COLO668 (cell line): ENCODE measurements around the gene LRRFIP1.

Experiments used
- DNase-seq: peaks from one replicate; lab custom pipeline; 2025; ENCODE audit not compliant: unreplicated experiment; lab: John Stamatoyannopoulos, UW

LRRFIP1 gene

GRCh38 chr2:237616734-237617586, 10.4 kb upstream of the LRRFIP1 start:
- DNase-seq, result no peak

DNA sequence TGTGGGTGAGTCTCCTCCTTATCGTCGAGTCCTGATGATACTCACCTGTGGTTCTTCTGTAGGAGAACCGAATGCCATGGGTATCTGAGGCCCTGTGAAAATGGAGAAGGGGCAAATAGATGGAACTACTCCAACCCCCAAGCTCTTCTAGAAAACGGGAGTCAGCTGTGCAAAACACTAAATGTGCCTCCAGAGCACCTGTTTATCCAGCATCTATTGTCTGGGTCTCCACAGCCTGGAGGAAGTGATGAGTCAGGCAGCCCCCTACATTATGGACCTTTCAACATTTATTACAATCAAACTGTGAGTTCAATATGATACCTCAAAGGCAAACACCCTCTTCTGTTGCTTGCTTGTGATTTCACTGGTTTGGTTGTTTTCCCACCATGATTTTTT, 9.8 kb upstream of the LRRFIP1 start:
- peak; percentile 27 for DNase-seq

GRCh38 chr2:237618449-237618848, 8.9 kb upstream of the LRRFIP1 start:
- DNase-seq, result no peak

- DNase-seq, result no peak
These were observed 3.7 kb upstream of the LRRFIP1 start for GRCh38 chr2:237623428-237624403.

GRCh38 chr2:237624565-237624964, 2.8 kb upstream of the LRRFIP1 start:
- no peak for DNase-seq

- no peak for DNase-seq
These were observed 2.1 kb upstream of the LRRFIP1 start for GRCh38 chr2:237625216-237625705.

- DNase-seq, result peak; percentile 61
These were observed 1.6 kb upstream of the LRRFIP1 start for GRCh38 chr2:237625777-237626176.

DNA sequence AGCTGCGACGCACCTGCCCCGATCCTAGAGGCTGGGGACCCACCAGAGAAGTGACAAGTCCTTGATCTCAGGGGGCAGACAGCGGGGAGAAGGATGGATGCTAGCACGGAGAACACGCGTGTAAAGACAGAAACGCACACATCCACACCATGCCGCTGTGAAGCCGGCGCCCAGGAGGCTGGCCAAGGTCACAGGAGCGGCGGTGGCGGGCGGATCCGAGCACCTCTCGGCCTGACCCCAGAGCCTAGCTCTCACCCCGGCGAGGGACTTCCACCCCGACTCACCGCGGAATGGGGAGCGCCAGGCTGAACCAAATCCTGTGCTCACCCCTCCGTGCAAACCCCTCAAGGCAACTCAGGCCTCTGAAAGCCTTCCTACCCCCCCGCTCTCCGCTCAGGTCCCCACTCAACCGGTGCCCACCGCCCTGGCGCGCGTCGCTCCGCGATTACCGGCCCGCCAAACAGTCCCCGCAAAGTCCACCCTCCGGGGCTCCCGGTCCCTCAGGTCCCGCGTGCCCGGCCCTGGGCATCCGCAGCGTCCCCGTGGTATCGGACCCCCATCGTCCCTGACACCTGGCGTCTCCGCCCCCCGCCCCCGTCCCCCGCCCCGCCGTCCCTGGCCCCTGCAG, 460 bp upstream of the LRRFIP1 start:
- DNase-seq, result no peak

DNA sequence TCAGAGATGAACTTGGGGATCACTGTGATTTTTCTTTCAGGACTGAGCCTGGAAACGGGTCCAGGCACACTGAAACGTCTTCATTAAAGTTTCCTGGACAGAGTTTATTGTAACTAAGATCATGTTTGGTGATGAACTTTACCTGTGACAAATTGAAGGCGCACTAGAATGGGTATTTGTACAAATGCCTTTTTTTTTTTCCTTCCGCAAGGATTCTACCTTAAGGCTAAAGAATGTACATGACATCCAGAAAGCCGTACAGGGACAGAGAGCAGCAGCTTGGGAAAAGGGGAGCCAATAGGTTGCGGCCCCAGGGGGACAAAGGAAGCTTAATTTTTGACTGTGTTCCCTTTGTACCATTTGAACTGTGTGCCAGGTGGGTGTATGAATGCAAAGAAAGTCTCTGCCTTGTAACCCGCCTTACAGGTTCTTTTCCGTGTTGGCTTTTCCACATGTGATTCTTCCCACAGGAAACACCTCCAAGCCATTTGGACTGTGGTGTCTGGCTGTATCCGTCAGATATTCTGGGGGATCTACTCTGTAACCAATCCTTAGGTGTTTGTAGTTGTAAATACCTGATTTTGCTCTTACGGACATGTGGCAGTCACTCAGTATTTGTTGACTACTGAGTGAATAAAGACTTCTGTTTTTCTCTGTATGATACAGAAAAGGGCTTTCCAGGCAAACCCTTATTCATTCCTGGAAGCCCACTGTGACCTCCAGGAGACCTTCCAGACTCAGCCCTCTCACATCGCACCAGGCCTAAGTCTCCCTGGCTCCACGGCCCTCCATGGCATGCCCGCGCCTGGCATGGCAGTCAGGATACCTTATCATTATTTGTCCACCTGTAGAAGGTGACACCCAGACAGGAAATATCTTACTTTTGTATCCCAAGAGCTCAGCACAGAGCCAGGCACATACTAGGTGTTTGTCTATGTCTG, 1.1 kb downstream of the LRRFIP1 start:
- peak; percentile 17 for DNase-seq

DNA sequence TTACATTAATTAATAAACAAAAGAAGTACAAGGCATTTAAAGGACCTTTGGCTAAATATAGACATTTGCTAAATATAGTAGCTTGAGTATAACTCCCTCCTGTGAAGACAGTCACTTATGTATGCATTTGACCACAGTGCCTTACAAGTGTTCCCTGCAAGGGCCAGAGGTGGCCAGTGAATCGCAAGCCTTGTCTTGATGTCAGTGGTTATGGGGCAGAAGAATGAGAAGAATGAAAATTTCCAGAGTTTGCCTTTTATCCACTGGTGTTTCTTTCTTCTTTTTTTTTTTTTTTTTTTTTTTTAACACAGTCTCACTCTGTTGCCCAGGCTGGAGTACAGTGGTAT, 1.8 kb downstream of the LRRFIP1 start:
- DNase-seq, result no peak

DNA sequence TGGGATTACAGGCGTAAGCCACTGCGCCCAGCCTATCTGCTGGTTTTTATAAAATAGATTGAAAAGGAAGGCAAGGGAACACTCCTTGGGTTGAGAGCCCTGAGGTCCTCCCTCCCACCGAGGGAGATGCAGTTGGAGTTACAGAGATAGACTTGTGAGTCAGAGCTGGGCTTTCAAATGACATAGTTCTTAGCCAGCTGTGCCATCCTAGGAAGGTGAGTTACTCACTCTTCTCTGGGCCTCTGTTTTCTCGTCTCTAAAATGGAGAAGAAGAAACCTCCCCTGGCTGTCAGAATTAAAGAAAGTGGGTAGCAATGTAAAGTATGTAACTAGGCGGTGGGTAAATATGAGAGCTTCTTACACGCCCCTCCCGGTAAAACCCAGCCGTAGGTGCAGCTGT, 2.4 kb downstream of the LRRFIP1 start:
- DNase-seq, result no peak

GRCh38 chr2:237630216-237631000, 3.0 kb downstream of the LRRFIP1 start:
- peak; percentile 11 for DNase-seq

DNA sequence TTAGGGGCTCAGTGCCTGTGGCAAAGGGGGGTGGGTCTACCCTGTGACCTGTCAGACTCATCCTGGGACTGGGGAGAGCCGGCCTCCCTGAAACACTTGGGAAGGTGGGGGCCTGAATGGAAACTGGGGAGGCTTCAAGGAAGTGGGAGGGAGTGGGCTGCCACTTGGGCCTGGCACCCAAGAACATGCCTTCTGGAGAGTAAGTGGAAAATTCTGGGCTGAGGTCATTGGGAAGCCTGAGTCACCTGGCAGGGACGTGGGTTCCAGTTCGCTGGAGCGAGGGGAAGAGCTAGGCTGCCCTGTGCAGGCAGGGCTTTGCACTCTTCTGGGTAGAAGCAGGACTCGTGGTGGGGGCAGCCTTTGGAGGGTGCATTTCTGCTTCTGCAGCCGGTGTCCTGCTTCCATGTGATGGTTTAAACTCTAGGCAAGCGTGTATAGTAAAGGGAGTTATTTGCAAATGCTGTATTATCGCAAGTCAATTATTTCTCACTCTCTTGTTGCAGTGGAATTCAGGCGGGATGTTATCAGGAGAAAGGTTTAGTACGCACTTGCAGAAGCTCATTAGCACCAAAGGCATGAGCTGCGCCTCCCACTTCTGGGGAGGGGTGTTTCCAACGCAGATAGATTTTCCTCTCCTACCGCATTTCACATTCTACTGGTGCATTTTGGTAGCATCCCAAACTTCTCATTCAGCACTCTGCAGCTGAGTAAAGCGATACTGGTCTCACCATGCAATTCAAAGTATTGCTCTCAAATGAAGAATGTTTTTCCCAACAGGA, 3.8 kb downstream of the LRRFIP1 start:
- peak; percentile 20 for DNase-seq

DNA sequence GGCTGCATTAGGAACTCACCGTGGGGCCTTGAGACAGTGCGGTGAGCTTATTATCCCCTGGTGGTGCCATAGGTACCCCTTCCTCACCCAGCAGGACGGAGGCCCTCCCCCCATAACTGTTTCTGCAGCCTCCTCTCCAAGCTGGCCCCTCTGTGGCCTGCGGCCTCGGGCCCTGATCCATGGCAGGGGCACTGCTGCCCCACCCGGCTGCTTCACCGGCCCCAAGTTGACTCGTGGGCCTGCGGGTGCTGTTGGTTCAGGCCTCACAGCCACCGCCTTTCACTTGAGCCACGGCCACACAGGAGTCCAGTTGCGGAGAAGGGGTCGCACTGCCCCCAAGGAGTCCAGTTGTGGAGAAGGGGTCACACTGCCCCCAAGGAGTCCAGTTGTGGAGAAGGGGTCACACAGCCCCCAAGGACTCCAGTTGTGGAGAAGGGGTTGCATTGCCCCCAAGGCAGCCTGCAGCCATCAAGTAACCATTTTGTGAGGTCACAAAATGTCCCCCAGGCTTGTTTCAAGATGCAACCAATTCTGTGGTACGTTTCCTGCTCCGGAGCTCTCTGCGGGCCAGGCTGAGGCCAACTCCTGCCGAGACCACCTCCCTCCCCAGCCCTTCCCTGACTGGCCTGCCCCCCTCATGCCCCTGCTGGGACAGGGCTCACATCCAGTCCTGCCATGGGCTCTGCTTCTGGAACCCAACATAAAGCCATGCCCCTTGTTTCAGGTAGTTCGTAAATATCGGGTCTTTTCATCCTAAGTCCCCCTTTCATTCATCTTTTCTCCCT, 4.6 kb downstream of the LRRFIP1 start:
- no peak for DNase-seq

DNA sequence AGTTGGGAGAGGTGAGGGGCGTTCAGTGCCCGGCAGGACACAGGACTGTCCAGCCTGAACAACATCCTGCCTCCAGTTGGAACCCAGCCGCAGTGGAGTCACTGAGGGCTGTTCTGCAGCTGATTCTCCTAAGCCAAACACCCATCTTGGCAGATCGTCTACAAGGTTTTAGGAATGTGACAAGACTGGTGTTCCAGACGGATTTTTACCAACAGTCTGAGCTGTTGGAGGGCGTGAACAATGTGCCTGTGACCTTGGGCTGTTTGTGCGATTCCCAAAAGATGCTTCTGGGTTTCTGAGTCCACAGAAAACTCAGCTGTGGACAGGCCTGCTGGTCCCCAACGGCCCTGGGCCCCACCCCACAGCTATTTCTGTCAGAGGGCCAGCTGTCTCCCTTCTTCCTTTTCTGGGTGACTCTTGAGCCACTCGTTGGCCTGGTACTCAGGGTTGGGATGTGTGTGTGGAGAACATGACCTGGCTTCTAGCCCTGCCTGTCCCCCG, 5.7 kb downstream of the LRRFIP1 start:
- DNase-seq, result no peak

DNA sequence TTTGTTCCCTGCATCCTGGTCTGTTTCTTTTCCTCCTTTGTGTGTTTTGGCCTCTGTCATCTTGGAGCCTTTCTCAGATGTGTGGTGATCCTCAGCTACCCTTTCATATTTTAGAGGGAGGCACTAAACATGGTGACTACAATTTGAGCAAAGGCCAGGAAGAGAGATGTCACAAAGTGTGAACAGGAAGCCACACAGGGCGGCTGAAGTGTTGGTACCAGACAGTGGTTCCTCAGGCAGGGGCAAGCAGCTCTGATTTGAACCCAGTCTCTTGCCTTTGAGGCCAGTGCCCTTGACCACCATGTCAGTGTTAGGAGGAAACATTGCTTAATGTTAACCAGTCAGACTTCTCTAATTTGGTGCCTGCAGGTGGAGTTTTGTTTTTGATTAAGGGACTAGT, 9.2 kb downstream of the LRRFIP1 start:
- DNase-seq, result no peak

GRCh38 chr2:237637429-237638135, 10.2 kb downstream of the LRRFIP1 start:
- DNase-seq, result no peak
